Heart left ventricle (tissue), 16 donors: ENCODE data around the gene WIPI1. TPM values are rescaled to one million over a fixed set of nuclear protein-coding genes. Genes with fewer than 3 reads are reported as not detected.
A peak's percentile ranks its signal among the peaks of the same experiment; 100 is the strongest.

Source experiments
- ATAC-seq, 4 donors: fragments of 200-7000 bp; cut with Tn5 transposase; one replicate each; pipeline ENCODE4 v1.9.1; 2020 to 2022; ENCODE audit warnings: moderate library complexity in 4 of 4, mild to moderate bottlenecking in 3 of 4, moderate number of reproducible peaks in 1 of 4
- DNase-seq, 5 donors: peaks; one replicate each; pipeline ENCODE4 v3.0.0-alpha.2; 2020
- H3K27ac ChIP-seq, 12 donors: fragments of 200-600 bp; sonication (generic) in 4 of 12; one replicate each; pipeline versions ENCODE4 v1.5.0 to v1.8.0; 2016 to 2022; ENCODE audit warnings: mild to moderate bottlenecking in 2 of 12
- H3K27me3 ChIP-seq, 9 donors: fragments of 200-600 bp; sonication (generic) in 2 of 9; one replicate each; pipeline versions ENCODE4 v1.5.1 to v1.8.0; 2016 to 2022; ENCODE audit warnings: mild to moderate bottlenecking in 3 of 9
- H3K36me3 ChIP-seq, 9 donors: fragments of 200-600 bp; sonication (generic) in 2 of 9; one replicate each; pipeline versions ENCODE4 v1.5.0 to v1.8.0; 2018 to 2022; ENCODE audit warnings: mild to moderate bottlenecking in 2 of 9
- H3K4me1 ChIP-seq, 12 donors: fragments of 200-600 bp; sonication (generic) in 4 of 12; one replicate each; pipeline versions ENCODE4 v1.5.0 to v1.8.0; 2016 to 2022; ENCODE audit warnings: mild to moderate bottlenecking in 3 of 12
- H3K4me3 ChIP-seq, 12 donors: fragments of 200-600 bp; sonication (generic) in 4 of 12; one replicate each; pipeline versions ENCODE4 v1.5.0 to v1.8.0; 2017 to 2022; ENCODE audit warnings: mild to moderate bottlenecking in 9 of 12, moderate library complexity in 4 of 12
- H3K9me3 ChIP-seq, 12 donors: fragments of 200-600 bp; sonication (generic) in 4 of 12; one replicate each; pipeline versions ENCODE4 v1.5.0 to v1.8.0; 2016 to 2022; ENCODE audit warnings: mild to moderate bottlenecking in 1 of 12
- CTCF ChIP-seq, 12 donors: fragments of 200-600 bp; sonication (generic) in 4 of 12; IDR thresholded peaks; one replicate each; pipeline versions ENCODE4 v1.5.0 to v1.8.0; 2018 to 2022; ENCODE audit warnings: antibody characterized with exemption in 12 of 12, mild to moderate bottlenecking in 5 of 12
- POLR2A ChIP-seq, 2 donors: fragments of 450-650 bp; IDR thresholded peaks; one replicate each; pipeline ENCODE4 v1.6.1; 2017; ENCODE audit warnings: antibody characterized with exemption in 2 of 2, mild to moderate bottlenecking in 2 of 2, moderate library complexity in 2 of 2
- WGBS, 4 donors: extraction: QIAGEN DNeasy Blood & Tissue Kit in 2 of 4; methylation state at CpG; one replicate each; pipeline versions ENCODE4 v1.1.5 to v1.1.7; 2013 to 2018; 5-methylcytosine and 5-hydroxymethylcytosine counted together
- intact Hi-C, 10 donors: fragments of 100-400 bp; cut with DNase I; formaldehyde crosslinking; loops; one replicate each; pipeline versions ENCODE4 v1.11.1 to v1.14.2; 2022
- polyA plus RNA-seq, 2 donors: library from polyadenylated mRNA; stranded (reverse); fragments of 200-250 nt; gene quantifications; one replicate each; pipeline ENCODE4 v1.2.3, GENCODE V29; 2013
- total RNA-seq, 9 donors: library from RNA; depleted of rRNA in 2 of 9; stranded (reverse); fragments of >200 nt in 2 of 9; fragmentation: NEBNext Ultra II Directional in 3 of 9; extraction: Animal tissue kit (Norgen Biotek cat#: 25700) in 3 of 9; gene quantifications; one replicate each; pipeline versions ENCODE4 v1.1.0 to v1.2.4, GENCODE V29; 2016 to 2023
- donor health status: ischemic (EF 13 %, LVEDD 7.1; RV severe dilation, severe dysfunction).
- donor health status: healthy with polysubstance abuse.
- donor health status: DM: no; HTN: yes; CAD: no.
- donor health status: DM: no; HTN: no; CAD: no.
- donor health status: ischemic (EF 25% LVEDD 6.9; RV normal size, moderate dysfunction).
- donor health status: ischemic (EF 25% LVEDD 5.7; RV mildly dilated, moderate dysfunction).
- donor health status: healthy.
- donor health status: DM: yes; HTN: yes; CAD: no.
- donor health status: ischemic (EF 35%, LVEDD 5.7; RV mildly dilated, moderate dysfunction).
- donor health status: nonischemic (EF 11% LVEDD 7.7; RV severe dilation, severe dysfunction).
- donor health status: DM: yes; HTN: yes; CAD: no.
- donor health status: PGD.
- donor health status: ischemic (EF 29% LVEDD 5.4; RV normal size, mild dysfunction).
- donor health status: nonischemic (EF 23%, LVEDD 6.1; RV moderate dilation, normal function).

WIPI1 gene
- total and polyA plus RNA-seq, 11 donors: 57.1 to 145 (median 103) TPM

GRCh38 chr17:68384471-68384870, 72.8 kb downstream of the WIPI1 start:
- Histone ChIP-seq H3K4me3 (no peak overlapping the region), H3K9me3 (no peaks in the 10 kb centered on the region), H3K27ac (peak overlapping the region; percentile 3 to 77 (median 48)), H3K36me3 (no peaks in the 10 kb centered on the region), H3K4me1 (peaks cover 0 to 48% (median 31%) of the 10 kb centered on the region in 12 donors), H3K27me3 (no peaks in the 10 kb centered on the region)
- intact Hi-C loops: loop anchor here in 1 of 10 donors (5.0 kb wide), 1 partner anchor 122 kb away; no protein-coding TSS in a partner anchor
- TF ChIP-seq CTCF (IDR thresholded peaks at IDR 0.05) (no peak), POLR2A (IDR thresholded peaks at IDR 0.05) (no peak)
- ATAC-seq: no peak
- no peak for DNase-seq
- WGBS, 4 donors: 58 to 77% (median 65%) methylated on average over 1 of the region's 1 CpG

- ATAC-seq: peak in 3 of 4 donors; percentile 28 to 74 (median 47)
- intact Hi-C loops: loop anchor here in 1 of 10 donors (5.0 kb wide), 1 partner anchor 121 kb away; no protein-coding TSS in a partner anchor
- Histone ChIP-seq H3K27me3 (no peaks in the 10 kb centered on the region), H3K36me3 (no peaks in the 10 kb centered on the region), H3K9me3 (no peaks in the 10 kb centered on the region), H3K27ac (peak overlapping the region; percentile 3 to 77 (median 58)), H3K4me3 (no peak overlapping the region), H3K4me1 (peaks cover 0 to 56% (median 39%) of the 10 kb centered on the region in 12 donors)
- 49 to 60% (median 57%) methylated on average over 16 of the region's 16 CpGs for whole genome bisulfite sequencing, 4 donors
- DNase-seq: peak in 4 of 5 donors; percentile 32 to 51 (median 46)
- TF ChIP-seq POLR2A (IDR thresholded peaks at IDR 0.05): no peak
- TF ChIP-seq CTCF (IDR thresholded peaks at IDR 0.05): no peak
These were observed 73.6 kb downstream of the WIPI1 start for GRCh38 chr17:68383443-68384321.

DNA sequence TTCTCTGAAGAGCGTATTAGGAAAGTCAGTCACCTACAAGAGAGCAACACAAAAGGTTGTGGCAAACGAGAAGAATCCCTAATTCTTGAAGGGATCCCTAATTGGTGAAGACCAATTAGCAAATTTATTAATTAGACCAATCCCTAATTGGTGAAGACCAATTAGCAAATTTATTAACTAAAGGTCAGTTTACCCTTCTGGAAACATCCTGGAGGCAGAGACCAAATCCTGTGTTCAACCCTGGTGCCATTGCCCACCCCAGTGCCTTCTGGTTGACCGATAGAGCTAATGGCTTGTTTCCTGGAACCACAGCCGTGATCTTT, 74.2 kb downstream of the WIPI1 start:
- Histone ChIP-seq H3K4me3 (no peak overlapping the region), H3K27me3 (no peaks in the 10 kb centered on the region), H3K4me1 (peaks cover 0 to 62% (median 44%) of the 10 kb centered on the region in 12 donors), H3K27ac (peak overlapping the region in 10 of 12 donors; percentile 3 to 77 (median 58)), H3K9me3 (no peaks in the 10 kb centered on the region), H3K36me3 (no peaks in the 10 kb centered on the region)
- DNase-seq (no peak), ATAC-seq (no peak)
- TF ChIP-seq CTCF (IDR thresholded peaks at IDR 0.05): no peak
- no peak for TF ChIP-seq POLR2A (IDR thresholded peaks at IDR 0.05)
- intact Hi-C loops: loop anchor here in 1 of 10 donors (5.0 kb wide), 1 partner anchor 121 kb away; no protein-coding TSS in a partner anchor
- WGBS, 4 donors: 73 to 81% (median 75%) methylated on average over 4 of the region's 4 CpGs

GRCh38 chr17:68382582-68383085, 74.7 kb downstream of the WIPI1 start:
- H3K4me1 ChIP-seq: peaks cover under 1 to 66% (median 48%) of the 10 kb centered on the region in 12 donors
- intact Hi-C loops: loop anchor here in 1 of 10 donors (5.0 kb wide), 1 partner anchor 120 kb away; no protein-coding TSS in a partner anchor
- H3K4me3 ChIP-seq: no peak overlapping the region
- no peaks in the 10 kb centered on the region for H3K27me3 ChIP-seq
- TF ChIP-seq POLR2A (IDR thresholded peaks at IDR 0.05) (no peak), CTCF (IDR thresholded peaks at IDR 0.05) (no peak)
- peak overlapping the region in 6 of 12 donors; percentile 3 to 77 (median 54) for H3K27ac ChIP-seq
- ATAC-seq (no peak), DNase-seq (no peak)
- 94 to 97% (median 96%) methylated on average over 3 of the region's 3 CpGs for WGBS, 4 donors
- H3K36me3 ChIP-seq: no peaks in the 10 kb centered on the region
- H3K9me3 ChIP-seq: no peaks in the 10 kb centered on the region
